ENCODE data around the gene TENM3. TPM values are rescaled to one million over a fixed set of nuclear protein-coding genes. Genes with fewer than 3 reads are reported as not detected.
"Not testable (repeated sequence)": the region's sequence is repeated elsewhere in the genome, so short reads cannot be mapped to it uniquely, and the experiment has no call there.

The TENM3 gene
- polyA plus RNA-seq, 4 donors: 15.3 to 18.0 (median 17.9) TPM

GRCh38 chr4:182385897-182386296, 142.7 kb downstream of the TENM3 start:
- no peak for DNase-seq (ENCODE audit: low read depth in 4 of 4, low spot score in 3 of 4)

DNA sequence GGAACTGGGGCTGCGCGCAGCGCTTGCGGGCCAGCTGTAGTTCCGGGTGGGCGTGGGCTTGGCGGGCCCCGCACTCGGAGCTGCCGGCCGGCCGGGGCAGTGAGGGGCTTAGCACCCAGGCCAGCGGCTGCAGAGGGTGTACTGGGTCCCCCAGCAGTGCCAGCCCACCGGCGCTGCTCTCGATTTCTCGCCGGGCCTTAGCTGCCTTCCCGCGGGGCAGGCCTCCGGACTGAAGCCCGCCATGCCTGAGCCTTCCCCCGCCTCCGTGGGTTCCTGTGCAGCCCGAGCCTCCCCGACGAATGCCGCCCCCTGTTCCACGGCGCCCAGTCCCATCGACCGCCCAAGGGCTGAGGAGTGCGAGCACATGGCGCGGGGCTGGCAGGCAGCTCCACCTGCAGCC, 143.4 kb downstream of the TENM3 start:
- DNase-seq (ENCODE audit: low read depth in 4 of 4, low spot score in 3 of 4): not testable (repeated sequence)

- no peak for DNase-seq (ENCODE audit: low read depth in 4 of 4, low spot score in 3 of 4)
Observed at GRCh38 chr4:182391111-182391684, 148.0 kb downstream of the TENM3 start.

DNA sequence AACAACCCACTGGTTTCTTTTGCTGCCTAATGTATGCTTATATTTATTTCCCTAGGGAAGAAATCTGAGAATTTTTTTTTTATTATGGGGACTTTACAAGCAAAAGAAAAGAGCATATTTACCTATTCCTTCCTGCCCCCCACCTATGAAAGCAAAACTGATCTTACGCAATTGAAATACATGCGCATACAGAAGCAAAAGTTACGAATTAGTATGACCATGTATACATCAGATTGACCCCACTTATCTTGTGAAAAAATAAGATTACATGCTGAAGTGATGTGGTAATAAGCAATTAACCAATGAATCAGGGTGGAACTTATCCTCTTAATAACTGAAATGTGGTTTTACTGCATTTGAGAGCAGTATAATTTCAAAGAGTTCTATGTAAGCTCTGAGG, 151.0 kb downstream of the TENM3 start:
- DNase-seq (ENCODE audit: low read depth in 4 of 4, low spot score in 3 of 4): no peak

DNA sequence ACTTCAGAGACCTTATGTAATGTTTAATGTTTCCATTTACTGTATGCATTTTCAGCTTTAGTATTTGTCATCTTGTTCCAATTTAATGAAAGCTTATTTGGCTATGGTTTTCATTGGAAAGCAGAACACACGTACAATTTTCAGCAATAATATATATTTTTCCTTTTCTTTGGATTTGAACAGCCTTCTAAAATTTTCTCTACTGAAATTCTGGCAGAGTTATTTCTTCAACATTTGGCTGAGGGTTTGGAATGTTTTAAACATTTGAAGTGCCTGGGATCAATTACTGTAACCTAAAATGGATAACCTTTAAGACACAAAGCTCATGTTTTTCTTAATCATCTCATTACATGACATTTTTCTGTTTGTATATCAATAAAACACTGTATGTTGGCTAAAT, 156.9 kb downstream of the TENM3 start:
- no peak for DNase-seq (ENCODE audit: low read depth in 4 of 4, low spot score in 3 of 4)

DNA sequence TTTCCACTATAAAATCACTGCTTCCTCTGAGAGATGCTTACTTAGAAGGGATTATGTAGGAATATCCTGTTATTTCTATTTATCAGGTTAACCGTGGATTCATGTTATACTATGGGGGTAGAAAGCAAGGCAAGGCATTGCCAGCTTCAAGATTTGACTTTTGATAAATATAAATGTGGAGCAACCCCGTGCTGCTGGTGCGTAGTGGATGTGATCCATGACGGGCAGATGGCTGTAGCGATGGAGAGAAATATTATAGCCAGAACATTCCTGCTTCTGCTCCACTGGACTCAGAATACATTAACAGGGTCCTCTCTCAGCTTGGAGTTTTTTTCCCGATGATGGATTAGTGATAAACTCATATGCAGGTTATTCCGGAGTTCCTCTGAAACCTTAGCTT, 157.6 kb downstream of the TENM3 start:
- DNase-seq (ENCODE audit: low read depth in 4 of 4, low spot score in 3 of 4): no peak

DNA sequence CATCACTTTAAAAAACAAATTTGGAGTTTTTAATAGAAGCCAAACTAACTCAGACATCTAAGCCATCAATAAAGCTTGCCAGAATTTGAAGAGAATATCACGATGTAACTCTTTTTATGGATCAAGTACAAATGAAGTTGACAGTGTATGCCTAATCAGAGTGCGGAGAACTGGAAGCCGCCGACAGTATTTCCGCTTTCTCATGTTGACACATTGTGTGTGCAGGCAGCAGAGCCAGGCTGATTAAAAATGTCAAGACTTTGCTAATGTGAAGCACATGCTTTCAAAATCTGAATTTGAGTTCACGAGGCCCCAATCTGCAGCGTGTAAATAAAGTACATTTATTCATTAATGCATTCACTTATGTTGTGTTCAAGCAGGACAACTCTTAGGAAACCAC, 161.2 kb downstream of the TENM3 start:
- DNase-seq (ENCODE audit: low read depth in 4 of 4, low spot score in 3 of 4): no peak

DNA sequence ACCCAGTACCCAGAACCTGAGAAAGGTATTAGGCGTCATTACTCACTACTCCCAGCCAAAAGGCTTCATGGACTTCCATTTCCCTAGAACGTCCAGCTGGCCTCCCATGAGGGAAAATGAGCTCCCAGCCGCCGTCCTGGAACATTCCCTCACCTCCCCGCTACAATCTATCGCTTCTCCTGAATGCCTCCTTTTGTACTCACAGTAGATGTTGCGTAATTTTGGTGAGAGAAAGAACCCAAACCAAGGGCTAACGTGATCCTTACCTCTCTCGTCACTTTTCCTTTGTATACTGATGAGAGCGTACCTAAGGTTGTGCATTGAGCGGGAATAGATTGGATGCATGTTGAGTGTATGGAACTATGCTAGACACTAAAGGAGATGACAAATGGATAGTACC, 161.9 kb downstream of the TENM3 start:
- DNase-seq (ENCODE audit: low read depth in 4 of 4, low spot score in 3 of 4): no peak

- DNase-seq (ENCODE audit: low read depth in 4 of 4, low spot score in 3 of 4): no peak
Observed at GRCh38 chr4:182409271-182409670, 166.1 kb downstream of the TENM3 start.

- DNase-seq (ENCODE audit: low read depth in 4 of 4, low spot score in 3 of 4): no peak
Observed at GRCh38 chr4:182411391-182411790, 168.2 kb downstream of the TENM3 start.

DNA sequence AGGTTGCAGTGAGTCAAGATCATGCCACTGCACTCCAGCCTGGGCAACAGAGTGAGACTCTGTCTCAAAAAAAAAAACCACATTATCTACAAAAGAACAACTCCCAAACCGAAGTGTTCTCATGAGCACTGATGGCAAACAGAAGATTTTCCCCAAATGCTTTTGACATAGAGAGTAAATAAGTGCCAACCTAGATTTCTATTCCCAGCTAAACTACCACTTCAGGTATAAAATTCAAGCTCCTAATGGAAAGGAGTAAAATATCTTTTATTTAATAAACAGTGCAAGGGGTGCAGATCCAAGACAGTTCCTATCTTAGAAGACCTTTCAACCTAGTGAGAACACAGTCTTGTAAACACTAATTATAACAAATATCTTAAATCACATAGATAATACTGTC, 170.3 kb downstream of the TENM3 start:
- no peak for DNase-seq (ENCODE audit: low read depth in 4 of 4, low spot score in 3 of 4)

DNA sequence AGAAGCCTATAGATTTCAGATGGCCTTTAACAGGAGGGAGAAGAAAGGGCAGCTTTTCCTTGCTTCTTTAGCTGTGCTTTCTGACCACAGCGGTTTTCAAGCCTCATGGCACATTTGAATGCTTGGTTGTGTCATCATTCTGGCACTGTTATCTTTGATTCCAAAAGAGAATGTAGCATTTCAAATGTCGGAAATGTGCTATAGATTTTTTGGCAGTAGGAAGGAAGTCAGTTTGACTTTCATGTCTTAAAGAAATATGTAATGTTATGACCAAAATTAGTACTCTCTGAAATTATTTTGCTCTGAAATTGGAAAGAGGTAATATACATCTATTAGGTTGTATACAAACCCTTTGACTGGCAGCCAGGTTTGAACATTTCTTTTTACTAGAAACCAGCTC, 171.9 kb downstream of the TENM3 start:
- no peak for DNase-seq (ENCODE audit: low read depth in 4 of 4, low spot score in 3 of 4)

DNA sequence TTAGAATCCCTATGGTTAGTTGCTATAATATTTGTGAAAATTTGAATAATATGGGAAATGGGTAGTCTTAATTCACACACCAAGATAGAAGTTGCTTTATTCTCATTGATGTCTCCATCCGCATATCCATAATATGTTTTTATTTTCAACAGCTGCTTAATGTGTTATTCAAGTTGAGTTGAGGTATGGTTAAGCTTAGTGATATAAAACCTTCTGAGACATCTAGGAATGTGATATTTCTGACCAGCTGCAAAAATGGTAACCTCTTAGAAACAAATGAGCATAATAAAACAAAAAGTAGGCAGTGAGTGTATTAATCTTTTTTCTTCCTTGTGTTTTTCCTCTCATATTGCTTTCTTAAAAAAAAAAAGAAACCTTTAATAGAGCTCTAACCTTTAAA, 172.9 kb downstream of the TENM3 start:
- DNase-seq (ENCODE audit: low read depth in 4 of 4, low spot score in 3 of 4): no peak

DNA sequence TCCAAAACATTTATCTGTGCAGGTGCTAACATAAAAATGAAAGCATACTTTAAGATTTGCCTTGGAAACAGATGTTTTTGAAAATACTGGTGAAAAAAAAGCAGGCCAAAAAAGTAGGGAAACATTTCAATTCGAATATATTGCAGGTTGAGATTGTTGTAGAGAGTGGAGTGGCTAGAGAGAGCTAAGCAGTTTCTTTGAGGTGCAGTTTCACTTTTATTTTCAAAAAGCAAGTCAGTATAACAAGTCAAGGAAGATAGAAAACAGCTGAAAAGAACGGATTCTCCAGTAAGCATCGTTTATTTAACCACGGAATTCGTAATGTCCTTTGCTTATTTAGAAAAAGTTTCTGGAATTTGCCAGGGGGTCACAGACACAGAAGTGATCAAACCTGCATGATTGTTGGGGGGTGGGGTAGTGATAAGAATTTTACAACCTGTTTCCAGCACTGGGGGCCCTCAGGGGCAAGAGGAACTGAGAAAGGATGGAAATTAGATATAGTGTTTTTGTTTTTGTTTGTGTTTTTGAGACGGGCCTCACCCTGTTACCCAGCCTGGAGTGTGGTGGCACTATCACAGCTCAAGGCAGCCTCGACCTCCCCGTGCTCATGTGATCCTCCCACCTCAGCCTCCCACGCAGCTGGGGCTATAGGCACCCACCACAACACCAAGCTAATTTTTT, 175.0 kb downstream of the TENM3 start:
- DNase-seq (ENCODE audit: low read depth in 4 of 4, low spot score in 3 of 4): no peak

GRCh38 chr4:182420189-182420588, 177.0 kb downstream of the TENM3 start:
- no peak for DNase-seq (ENCODE audit: low read depth in 4 of 4, low spot score in 3 of 4)

GRCh38 chr4:182421753-182422152, 178.6 kb downstream of the TENM3 start:
- DNase-seq (ENCODE audit: low read depth in 4 of 4, low spot score in 3 of 4): no peak

GRCh38 chr4:182425302-182425701, 182.1 kb downstream of the TENM3 start:
- DNase-seq (ENCODE audit: low read depth in 4 of 4, low spot score in 3 of 4): no peak

DNA sequence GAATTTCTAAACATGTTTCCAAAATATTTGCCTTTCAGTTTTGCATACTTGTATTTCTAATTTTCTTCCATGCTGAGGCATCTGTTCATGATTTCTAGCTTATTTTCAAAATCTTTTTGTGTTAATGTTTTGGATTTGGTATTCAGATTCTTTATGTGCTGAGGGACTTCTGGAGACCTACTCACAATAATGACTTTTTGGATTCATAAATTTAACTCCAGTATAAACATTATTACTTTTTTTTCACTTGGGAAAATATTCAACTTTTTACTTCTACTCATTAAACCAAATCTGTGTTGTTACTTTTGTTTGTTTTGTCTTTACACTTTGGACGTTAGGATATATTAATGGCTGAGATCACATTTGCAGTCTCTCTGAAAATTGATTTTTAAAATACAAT, 183.7 kb downstream of the TENM3 start:
- DNase-seq (ENCODE audit: low read depth in 4 of 4, low spot score in 3 of 4): no peak

DNA sequence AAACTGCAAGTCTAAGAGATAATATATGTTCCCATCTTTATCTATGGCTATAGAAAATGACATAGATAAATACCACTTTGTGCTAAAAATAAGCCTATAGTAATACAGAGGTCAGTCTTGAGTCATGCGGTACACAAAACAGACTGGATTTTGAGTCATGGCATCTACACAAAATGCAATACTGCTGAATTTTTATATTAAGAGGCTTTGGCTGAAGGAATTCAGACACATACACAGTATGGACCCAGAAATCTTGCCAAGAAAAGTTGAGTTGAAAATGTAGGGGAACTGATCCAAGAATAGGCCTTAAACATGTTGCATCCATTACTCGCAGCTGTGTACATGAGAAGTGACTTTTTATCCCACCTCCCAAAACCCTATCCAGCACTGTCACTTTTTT, 184.4 kb downstream of the TENM3 start:
- peak in 1 of 4 donors; percentile 12 for DNase-seq (ENCODE audit: low read depth in 4 of 4, low spot score in 3 of 4)

DNA sequence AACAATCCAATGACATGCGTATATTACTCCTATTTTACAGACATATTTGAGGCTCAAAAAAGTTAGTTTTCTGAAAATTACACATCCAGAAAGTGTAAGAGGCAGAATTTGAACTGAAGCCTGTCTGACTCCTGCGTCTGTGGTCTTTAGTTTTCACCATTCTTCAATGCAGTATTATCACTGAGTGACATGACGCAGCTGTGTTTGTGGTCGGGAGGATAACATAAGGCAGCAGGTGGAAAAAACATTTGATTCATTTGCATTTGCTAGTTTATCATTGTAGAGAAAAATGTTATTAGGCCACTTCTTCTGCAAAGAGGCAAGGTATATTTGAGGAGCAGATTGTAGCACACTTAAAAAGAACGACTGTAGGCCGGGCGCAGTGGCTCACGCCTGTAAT, 186.7 kb downstream of the TENM3 start:
- DNase-seq (ENCODE audit: low read depth in 4 of 4, low spot score in 3 of 4): no peak

- no peak for DNase-seq (ENCODE audit: low read depth in 4 of 4, low spot score in 3 of 4)
Observed at GRCh38 chr4:182432819-182433218, 189.6 kb downstream of the TENM3 start.

DNA sequence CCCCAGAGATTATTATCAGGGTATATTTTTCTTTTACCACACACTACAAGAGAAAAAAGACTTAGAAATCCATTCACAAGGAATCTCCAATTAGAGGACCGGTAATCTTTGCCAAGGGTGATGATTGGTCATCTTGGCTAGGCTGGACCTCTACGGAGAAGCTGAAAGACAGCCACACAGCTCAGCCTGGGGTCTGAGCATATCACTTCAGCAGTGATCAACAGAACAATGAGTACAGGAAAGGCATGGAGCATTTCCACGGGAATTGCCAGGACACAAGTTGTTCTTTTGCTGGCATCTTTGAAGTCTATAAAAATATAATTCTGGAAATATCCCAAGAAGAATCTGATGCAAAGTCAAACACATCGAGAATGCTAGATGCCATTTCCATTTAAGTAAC, 191.5 kb downstream of the TENM3 start:
- no peak for DNase-seq (ENCODE audit: low read depth in 4 of 4, low spot score in 3 of 4)

DNA sequence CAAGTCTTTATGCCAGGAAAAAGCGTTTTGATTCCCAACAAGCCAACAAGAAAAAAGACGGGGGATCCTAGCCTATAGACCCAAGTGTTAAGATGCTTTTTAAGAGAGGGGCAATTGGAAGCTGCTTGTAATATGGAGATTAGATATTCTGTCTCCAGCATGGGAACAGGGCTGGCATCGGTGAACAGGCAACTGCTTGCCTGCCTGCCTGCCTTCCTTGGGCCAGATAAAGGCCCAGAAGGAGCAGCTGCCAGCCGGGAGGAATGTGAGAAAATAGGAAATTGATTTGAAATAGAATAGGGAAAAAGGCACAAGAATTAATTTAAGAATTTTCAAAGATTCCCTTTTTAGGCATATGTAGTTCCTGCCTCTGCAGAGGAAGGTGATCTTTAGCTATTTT, 192.2 kb downstream of the TENM3 start:
- no peak for DNase-seq (ENCODE audit: low read depth in 4 of 4, low spot score in 3 of 4)

All from right renal pelvis (tissue), 4 donors.